GM12872 (cell line): ENCODE measurements around the gene LAMC3.

Experiments used
- TF ChIP-seq, protein P1 (sequence below): IDR thresholded peaks from 3 replicates; pipeline ENCODE4 v1.5.1; 2011; ENCODE audit warnings: low read depth, mild to moderate bottlenecking, low read length, moderate library complexity; ENCODE audit not compliant: insufficient read depth

LAMC3 gene

DNA sequence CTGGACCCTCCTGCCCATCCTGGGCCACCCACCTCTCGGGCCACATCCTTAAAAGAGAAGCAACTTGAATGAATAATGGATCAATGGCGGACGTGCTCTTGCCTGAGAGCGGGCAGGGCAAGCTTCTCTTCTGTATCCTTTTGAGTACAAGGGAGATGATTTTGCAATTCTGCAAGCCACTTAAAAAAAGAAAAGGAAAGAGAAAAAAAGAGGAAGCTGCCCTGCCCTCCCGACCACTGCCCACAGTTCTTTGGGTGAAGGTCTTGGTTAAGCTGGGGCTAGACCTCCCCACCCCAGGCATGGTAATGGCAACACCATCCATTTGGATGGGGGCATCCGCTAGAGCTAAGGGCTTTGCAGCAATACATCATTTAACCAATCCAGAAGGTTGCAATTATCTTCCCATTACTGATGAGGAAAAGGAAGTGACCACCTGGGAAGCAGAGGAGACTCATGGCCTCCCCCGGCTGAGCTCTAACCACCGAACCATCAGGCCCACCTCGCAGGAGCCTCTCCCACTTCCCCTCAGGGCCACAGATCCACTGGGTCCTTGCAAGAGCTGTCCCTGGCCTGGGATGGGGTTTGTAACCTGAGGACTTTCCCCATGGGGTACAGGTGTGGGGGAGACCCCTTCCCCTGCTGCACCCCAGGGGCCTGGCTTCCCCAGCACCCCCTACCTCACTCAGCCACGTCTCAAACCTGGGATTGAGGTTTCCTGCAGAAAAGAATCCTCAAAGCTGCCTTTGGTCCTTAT, 27.8 kb upstream of the LAMC3 start:
- TF ChIP-seq, protein P1, sequence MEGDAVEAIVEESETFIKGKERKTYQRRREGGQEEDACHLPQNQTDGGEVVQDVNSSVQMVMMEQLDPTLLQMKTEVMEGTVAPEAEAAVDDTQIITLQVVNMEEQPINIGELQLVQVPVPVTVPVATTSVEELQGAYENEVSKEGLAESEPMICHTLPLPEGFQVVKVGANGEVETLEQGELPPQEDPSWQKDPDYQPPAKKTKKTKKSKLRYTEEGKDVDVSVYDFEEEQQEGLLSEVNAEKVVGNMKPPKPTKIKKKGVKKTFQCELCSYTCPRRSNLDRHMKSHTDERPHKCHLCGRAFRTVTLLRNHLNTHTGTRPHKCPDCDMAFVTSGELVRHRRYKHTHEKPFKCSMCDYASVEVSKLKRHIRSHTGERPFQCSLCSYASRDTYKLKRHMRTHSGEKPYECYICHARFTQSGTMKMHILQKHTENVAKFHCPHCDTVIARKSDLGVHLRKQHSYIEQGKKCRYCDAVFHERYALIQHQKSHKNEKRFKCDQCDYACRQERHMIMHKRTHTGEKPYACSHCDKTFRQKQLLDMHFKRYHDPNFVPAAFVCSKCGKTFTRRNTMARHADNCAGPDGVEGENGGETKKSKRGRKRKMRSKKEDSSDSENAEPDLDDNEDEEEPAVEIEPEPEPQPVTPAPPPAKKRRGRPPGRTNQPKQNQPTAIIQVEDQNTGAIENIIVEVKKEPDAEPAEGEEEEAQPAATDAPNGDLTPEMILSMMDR = no peak

DNA sequence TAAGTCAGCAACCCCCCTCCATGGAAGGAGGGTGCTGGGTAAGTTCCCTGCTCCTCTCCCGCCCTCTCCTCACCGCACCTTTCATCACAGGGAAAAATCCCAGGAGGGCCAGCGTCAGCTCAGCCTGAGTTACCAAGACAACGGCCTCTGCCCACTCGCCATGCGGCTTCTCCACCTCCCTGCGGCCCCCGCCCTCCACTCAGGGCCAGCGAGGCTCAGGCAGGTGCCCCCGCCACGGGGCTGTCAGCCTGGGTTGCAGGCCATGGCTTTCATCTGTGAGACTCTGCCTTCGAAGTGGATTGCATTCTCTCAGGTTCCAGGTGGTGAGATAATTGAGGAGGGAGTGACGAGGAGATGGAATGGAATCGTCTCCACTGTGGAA, 27.2 kb upstream of the LAMC3 start:
- TF ChIP-seq, protein P1 = no peak

DNA sequence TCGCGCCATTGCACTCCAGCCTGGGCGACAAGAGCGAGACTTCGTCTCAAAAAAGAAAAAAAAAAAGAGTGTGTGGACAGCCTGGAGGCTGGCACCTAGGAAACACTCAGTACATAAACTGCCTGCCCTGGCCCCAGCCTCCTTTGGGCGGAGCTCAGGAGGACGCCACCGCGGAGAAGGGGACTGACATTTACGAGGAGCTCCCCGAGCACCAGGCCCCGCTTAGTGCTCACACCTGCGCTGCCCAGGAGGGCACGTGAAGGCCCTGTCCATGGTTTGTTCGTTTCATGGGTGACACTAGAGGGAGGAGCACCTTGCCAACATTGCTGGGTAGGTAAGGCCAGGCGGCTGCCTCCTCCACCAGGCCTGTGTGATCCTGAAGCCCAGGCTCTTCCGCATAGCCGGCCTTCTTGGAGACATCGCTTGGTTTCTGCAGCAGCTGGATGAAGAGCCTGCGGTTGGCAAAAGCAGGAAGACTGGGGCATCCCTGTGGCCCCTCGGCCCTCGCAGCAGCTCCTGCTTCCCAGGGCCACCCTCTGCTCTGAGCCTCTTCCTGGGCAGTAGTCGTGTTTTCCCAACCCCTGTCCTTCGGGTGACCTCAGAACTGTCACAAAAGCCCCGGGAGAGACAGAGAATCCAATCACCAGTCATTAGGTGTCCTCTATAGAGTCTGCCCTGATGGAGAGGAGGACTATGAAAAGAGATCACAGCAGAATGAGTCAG, 26.2 kb upstream of the LAMC3 start:
- TF ChIP-seq, protein P1 = no peak

DNA sequence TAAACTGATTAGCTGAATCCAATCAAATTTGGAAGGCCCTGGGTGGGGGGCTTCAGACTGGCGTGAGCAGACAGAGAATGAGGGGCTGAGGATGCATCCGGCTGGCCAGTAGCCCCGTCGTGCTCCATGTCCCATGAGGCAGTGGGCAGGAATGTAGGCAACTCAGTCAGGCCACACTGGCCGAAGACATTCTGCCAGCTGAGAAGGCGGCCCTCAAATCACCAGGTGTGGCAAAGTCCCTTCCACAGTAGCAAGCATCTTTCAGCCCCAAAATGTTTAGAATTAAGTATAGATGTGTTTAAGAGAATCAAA, 25.7 kb upstream of the LAMC3 start:
- TF ChIP-seq, protein P1 = no peak

DNA sequence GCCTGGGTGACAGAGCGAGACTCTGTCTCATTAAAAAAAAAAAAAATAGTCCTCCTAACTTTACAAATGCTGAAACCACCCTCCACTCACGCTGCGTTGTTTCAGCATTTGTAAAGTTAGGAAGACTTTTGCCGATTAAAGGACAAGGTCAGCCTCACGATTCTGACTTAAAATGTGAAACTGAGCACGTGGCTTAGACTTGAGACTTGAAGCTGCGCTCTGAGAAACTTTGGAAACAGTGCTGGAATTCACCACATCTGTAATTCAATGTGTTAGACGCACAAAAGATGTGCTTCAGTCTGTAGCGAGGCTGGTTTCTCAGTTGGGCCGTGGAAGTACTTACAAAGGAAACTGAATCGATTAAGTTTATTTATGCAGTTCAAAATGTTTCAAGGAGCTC, 25.0 kb upstream of the LAMC3 start:
- TF ChIP-seq, protein P1 = no peak

DNA sequence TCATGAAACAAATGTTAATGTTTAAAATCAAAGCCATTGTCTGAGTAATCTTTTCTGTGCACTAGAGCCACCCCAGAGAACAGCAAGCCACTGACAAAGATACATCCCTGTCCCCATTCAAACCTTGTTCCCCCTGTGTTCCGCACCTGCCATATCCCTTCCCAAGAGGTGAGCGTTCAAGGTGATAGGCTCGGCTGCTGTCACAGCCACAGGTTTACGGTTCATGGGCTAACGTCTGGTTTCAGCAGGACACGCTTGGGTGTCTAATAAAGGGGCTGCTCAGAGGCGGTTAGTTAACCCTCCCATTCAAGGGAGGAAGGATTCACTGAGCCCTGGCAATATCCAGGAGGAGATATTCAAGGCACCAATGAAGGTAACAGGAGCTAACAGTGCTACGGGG, 24.5 kb upstream of the LAMC3 start:
- TF ChIP-seq, protein P1 = no peak

DNA sequence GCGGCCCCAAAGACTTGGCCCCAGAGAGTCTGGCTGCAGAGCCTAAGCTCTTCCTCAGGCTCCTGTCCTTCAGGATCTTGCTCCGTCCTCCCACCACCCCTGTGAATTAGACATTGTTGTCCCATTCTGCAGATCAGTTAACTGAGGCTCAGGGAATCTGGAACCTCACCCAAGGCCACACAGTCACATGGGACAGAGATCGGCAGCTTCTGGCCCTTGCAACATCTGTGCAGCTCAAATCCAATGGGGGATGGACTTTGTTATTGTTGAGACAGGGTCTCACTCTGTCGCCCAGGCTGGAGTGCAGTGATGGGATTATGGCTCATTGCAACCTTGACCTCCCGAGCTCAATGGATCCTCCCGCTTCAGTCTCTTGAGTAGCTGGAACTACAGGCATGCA, 23.9 kb upstream of the LAMC3 start:
- TF ChIP-seq, protein P1 = no peak
